NCI-H187 treated with DMSO at 0.1 percent for 48 hours (cell line): ENCODE data around the gene PCCA.

Experiments
- DNase-seq: peaks from one replicate; lab custom pipeline; 2025; lab: John Stamatoyannopoulos, UW

The PCCA gene

DNA sequence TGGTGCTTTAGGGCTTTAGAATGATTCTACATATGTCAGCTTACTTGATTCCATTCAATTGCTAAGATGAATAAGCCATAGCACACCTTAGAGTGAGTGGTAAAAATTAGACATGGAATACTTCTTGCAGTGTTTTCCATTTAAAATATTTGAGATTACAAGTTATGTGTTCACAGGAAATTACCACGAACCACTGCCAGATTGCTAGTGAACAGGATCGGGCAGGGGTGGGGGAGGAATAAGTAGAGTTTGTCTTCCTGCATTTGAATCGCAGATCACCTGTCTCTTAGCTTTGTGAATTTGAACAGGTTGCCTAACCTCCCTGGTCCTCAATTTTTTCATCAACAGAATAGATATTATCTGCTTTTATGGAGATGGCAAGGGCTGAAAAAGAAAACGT, 375.1 kb downstream of the PCCA start:
- DNase-seq, result no peak

GRCh38 chr13:100465558-100465957, 376.7 kb downstream of the PCCA start:
- no peak for DNase-seq

DNA sequence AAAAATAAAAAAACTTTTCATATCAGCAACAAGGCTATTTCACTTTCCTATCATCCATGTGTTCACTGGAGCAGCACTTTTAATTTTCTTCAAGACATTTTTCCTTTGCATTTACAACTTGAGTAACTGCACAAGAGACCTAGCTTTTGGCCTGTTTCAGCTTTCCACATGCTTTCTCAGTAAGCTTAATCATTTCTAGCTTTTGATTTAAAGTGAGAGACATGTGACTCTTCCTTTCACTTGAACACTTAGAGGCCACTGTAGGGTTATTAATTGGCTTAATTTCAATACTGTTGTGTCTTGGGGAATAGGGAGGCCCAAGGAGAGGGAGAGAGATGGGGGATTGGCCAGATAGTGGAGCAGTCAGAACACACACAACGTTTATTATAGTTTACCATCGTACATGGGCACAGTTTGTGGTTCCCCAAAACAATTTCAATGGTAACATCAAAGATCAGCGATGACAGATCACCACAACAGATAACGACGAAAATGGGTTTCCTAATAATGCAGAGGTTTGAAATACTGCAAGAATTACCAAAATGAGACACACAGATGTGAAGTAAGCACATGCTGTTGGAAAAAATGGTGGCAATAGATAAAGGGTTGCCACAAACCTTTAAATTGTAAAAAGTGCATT, 382.1 kb downstream of the PCCA start:
- no peak for DNase-seq

- DNase-seq, result no peak
These were observed 384.2 kb downstream of the PCCA start for GRCh38 chr13:100473087-100473486.

DNA sequence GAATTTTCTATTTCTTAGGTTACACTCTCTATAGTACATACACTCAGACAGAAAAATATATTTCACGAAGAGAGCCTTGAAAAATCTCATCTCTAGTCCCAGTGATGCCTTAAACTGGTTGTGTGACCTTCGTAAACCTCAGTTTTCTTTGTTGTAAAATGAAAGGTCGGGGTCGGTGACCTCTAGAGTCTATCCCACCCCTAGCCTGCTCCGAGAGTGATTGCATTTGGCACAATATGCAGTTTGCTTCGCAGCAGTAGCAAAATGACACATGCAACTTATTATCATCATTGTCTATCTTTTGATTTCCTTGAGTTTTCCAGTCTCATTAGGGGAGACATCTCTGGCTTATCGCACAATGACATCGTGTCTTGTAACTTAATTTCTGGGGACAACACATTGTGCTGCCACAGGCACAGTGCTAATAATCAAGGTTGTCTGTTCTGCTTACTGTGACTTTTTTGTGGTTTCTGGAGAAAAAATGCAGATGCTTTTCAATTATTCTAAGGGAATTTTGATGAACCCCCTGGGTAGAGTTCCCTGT, 384.7 kb downstream of the PCCA start:
- DNase-seq, result no peak

DNA sequence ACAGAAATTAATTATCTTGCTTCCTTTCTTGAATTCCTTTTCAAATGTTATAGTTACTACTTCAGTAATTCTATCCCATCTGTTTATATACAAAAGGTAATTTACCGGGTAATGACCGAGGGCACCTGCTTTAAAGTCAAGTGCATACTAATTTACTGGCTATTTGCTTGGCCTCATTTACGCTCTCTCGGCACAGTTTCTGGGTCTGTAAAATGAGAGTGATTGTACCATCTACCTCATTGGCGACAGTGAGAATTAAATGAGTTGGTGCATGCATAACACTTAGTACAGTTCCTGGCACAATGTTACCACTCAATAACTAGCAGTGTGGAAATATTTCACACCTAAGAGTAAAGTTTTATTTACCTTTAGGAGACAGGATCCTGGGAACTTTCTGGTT, 388.1 kb downstream of the PCCA start:
- no peak for DNase-seq

DNA sequence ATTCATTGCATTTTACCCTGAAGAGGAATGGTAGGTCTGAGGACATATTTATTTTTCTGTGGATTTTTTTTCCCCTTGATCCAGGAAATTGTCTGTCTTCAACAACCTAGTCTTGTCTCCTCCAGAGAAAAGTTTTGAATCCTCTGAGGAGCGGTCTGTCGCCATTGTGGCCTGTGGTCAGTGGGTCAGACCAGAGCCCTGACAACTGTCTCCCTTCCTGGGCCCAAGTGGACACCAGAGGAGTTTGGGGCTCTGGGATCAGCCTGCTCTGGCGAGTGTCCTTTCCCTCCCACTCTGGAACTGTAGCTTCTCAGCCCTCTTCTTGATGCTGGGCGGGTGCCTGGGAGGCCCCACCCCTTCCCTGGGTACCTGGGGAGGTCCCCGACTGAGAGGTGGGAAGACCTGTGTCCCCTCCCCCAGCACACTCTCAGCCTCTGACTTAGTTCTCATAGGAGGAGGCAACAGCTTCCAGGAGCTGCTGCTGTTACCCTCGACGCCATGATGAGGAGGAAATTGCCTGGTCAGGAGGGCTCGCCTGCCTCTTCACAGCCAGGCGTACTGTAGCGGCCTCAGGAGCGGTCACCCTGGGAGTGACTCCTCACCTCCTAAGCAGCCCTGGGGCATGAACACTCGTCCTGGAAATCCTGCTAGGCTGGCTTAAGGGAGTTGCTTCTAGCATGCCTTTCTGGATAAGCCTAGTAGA, 389.4 kb downstream of the PCCA start:
- DNase-seq, result no peak

DNA sequence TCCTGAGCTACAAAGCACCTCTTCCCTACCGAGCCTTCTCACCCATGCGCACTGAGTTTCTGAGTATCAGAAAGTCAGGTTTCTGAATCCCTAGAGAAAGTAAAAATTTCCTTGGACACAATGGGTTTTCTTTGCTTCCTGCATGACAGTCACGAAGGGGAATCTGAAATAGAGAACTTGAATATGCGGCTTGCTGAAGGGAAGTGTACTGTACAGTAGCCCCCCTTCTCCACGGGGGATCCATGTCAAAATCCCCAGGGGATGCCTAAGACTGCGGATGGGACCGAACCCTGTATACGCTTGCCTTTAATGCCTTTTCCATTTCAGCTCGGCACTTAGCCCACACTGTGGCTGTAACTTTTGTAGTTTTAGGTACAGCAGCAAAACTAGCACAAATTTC, 391.8 kb downstream of the PCCA start:
- DNase-seq, result no peak

- no peak for DNase-seq
These were observed 394.2 kb downstream of the PCCA start for GRCh38 chr13:100483139-100483538.

- no peak for DNase-seq
These were observed 395.0 kb downstream of the PCCA start for GRCh38 chr13:100483841-100484381.

DNA sequence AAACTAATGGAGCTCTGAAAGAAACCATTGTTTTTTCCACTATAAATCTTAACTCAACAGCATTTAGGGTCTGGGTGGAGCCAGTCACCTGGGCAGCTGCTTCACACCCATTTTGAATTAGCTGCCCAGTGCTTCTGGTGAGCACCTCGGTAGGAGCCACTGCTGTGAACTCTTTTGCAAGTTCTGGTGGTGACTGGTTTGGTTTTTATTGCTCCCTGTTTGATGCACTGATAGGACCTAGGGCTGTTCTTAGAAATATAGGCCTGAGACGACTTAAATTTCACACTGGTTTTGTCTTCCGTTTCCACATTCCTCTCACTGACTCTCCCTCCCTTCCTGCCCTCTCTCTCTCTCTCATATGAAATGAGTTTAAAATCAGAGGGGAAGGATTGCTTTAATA, 395.8 kb downstream of the PCCA start:
- no peak for DNase-seq

DNA sequence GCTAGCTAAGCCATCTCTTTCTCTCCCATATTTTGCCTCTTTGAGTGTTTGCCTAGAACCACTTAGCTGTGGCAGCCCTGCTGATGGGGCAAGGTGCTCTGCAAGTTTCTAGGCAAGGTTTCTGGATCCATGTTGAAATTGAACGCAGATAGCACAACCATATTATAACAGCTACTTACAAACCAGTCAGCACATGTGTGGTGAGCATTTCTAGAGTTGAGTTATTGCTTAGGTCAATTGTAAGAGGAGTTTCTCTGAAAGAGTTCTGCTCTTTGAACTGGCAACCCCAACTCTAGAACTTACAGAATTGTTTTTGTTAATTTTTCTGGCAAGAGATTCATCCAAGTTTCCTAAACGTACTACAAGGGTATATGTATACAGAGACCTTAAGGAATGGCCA, 396.4 kb downstream of the PCCA start:
- no peak for DNase-seq

DNA sequence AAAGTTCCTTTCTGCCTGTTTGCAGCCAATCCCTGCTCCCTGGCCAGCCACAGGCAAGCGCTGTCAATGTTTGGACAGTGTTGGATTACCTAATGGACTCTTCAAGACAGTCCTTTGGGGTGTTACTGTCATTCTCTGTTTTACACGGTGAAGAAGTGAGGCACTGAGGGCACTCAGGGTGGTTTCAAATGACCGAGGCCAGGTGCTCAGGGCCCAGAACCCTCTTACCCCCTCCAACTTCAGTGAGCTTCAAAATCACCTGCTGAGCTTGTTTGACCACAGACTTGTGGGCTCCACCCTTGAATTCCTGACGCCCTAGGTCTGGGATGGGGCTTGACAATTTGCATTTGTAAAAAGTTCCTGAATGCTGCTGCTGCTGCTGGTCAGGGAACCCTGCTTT, 401.8 kb downstream of the PCCA start:
- DNase-seq, result peak; percentile 96

- no peak for DNase-seq
These were observed 402.4 kb downstream of the PCCA start for GRCh38 chr13:100491164-100491842.

DNA sequence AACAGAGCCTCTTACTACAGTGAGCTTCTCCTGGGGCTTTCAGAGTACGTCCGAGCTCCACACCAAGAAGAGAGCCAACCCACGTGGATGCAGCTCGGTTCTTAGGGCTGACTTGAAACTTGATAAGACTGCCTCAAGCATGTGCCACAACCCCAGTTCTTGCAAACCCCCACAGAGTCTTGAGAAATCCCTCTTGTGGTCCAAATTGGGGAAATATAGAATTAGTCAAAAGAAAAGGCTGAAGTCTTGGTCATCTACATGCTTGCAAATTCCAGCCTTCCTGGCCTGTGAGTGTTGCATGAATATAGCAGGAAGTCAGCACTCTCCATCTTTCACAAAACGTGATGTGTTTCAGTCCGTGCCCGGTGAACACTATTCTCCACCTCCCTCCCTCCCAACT, 404.5 kb downstream of the PCCA start:
- no peak for DNase-seq

- no peak for DNase-seq
These were observed 406.6 kb downstream of the PCCA start for GRCh38 chr13:100495455-100495854.

- DNase-seq, result no peak
These were observed 408.5 kb downstream of the PCCA start for GRCh38 chr13:100497389-100497788.

DNA sequence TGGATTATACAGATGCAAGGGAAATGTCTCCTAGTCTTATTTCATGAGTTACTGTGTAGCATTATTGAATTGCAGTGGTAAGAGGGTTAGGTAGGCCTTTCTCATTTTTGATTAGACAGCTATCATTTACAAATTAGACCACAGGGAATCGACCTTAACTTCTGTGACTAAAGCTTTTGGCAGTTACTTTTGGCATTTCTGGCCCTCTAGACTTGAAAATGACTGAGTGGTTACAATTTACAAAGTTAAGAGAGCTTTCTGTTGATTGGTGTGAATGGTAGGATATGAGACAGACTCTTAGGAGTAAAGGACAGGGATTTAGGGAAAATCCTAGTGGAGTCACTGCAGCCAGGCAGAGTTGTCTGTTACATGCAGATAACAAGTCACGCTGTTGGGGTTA, 413.6 kb downstream of the PCCA start:
- DNase-seq, result no peak

GRCh38 chr13:100503622-100504021, 414.7 kb downstream of the PCCA start:
- no peak for DNase-seq

DNA sequence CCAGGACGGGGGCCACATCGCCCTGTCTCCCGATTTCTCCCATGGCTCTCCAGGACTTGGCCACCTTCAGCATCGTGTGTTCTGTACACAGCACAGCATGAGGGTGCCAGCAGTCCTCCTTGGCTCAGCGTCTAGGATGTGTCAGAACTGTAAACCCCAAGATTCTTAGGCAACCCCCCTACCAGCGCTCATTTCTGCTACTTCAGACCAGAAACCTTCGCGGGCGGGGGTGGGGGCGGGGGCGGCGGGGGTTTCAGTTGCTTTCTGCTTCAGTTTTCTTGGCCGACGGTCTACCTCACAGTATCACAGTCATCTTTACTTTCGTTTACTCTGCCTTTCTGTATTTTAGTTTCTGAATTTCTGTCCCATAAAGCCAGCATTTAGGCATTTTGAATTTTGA, 417.3 kb downstream of the PCCA start:
- no peak for DNase-seq

DNA sequence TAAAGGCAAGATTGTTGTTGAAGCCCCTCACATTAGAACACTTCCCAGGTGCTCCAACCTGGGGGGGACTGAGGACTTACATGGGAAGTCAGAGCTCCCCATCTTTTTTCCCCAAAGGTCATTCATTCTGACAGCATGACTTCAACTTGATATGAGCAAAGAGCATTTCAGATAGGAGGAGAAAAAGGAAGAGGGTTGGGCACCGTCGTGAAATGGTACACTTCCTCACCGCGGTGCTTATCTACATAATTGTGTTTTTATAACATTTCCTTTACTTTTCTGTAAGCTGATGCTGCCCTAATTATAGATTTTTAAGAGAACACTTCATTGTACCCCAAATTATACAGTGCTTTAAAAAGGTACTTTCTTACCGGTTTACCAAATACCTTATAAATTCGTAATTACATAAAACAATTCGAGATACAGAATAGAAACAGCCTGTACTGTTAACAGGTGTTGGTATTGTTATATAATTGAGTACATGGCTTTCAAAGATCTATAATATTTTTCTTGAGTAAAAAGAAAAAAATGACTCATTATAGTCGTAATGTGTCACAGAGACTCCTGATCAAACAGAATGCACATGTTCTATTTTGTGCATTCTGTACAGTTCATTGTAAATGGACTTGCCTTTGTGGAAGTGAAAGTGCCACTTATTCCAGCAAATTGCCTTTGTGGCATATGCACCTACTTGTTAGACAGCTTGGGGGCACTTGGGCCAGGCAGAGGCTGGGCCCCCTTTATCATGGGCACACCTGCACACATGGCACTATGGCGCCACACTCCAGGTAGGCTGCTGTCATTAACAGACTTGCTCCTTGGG, 417.9 kb downstream of the PCCA start:
- DNase-seq, result peak; percentile 43

DNA sequence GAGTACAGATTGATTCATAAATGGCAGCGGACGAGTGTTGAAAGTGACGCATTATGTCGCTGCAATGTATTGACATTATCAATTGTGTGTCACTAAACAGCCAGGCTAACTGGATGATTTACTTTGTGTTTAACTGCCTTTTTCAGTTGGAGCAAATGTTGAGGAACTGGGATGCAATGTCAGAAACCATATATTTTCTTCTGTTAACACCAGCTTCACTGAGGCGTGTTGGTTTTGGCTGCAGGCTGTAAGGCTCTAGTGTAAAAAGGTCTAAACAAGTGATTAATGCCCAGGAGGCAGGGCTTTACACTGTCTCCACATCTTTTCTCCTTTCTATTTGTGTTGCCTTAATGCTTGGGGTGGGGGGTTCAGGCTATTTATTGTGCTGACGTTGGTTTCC, 419.6 kb downstream of the PCCA start:
- DNase-seq, result peak; percentile 79
